UCSD-AML1 (cell line): ENCODE results near the gene TMC2.
"Not testable (repeated sequence)": the region's sequence is repeated elsewhere in the genome, so short reads cannot be mapped to it uniquely, and the experiment has no call there.

Experiments used
- DNase-seq: peaks from one replicate; lab custom pipeline; 2025; ENCODE audit not compliant: unreplicated experiment; lab: John Stamatoyannopoulos, UW

The TMC2 gene

DNA sequence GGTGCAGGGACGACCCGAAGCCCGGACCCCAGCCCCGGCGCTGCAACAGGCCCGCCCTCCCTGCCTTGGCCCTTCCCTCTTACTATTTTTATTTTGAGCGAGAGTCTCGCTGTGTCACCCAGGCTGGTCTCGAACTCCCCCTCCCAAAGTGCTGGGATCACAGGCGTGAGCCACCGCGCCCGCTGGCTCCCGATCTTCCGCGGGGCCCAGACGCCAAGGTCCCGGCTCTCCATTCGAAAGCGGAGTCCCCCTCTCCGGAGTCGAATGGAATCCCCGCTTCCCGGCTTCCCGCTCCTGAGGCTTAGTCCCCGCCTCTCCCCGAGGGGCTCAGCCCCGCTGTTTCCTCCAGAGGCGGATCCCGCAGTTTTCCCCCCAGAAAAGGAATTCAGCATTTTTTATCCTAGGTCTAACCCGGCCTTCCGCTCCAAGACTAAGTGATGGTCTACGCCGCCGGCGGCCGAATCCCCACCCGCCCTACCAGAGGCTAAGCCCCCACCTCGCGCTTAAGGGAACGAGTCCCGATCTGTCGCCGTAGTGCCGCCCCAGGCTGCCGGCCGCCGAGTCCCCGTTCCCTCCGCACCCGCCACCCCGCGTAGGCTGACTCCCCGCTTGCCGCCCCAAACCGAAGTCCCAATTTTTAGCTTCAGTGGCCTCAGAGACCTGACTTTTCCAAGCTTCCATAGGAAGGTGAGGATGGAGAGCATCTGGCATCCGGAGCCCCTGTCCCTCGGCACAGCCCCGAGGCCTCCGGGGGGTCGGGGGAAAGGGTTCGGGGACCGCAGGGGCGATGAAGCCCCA is 11.5 kb upstream of the TMC2 start:
- no peak for DNase-seq

DNA sequence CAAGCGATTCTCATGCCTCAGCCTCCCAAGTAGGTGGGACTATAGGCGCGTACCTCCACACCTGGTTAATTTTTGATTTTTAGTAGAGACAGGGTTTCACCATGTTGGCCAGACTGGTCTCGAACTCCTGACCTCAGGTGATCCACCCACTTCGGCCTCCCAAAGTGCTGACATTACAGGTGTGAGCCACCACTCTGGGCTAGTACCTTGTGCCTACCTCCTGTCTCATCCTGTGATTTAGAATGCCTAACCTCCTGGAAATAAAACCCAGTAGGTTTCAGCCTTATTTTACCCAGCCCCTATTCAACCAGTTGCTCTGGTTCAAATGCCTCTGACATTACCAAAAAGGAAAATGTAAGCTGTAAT is 10.2 kb upstream of the TMC2 start:
- DNase-seq: not testable (repeated sequence)

DNA sequence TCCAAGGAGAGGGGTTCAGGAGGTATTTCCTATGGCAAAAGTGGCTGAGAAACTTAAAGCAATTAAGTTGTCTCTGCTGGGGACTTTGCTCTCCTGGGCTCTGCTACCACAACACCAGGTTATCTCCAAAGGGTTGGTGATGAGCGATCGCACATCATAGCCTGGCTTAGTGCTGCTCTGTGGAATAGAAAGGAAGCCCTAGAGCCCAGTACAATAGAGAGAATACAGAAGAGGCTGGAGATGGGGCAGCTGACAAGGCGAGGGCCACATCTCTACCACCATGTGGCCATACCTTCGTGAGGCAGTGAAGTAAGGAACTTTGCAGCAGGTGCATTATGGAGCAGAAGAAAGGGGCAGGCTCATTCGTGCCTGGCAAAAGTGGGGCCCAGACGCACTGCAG is 8.6 kb upstream of the TMC2 start:
- DNase-seq: no peak

DNA sequence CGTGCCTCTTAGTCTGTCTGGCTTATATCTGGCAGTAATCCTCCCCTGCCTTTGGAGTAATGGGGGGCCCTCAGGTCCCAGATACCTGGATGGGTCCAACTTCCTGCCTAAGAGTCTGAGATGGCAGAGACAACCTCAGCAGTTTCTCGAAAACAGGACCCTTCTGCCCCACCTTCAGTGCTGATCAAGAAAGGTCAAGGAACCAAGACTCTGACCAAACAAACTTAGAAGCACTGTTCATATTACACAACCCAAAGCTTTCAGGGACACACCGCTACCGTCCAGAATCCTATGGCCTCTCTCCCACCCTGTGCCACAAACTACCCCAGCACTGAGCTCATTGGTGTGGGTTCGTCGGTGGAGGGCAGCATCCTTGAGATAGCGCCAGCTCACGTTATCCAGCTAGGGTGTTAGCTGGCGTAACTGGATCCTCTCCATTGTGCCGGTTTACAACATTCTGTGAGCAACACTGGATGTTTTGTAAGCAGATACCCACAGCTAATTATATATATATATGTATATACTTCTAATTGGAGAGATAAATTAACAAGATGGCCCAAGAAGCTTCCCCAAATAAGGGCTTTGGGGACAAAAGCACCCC is 7.6 kb upstream of the TMC2 start:
- no peak for DNase-seq

DNA sequence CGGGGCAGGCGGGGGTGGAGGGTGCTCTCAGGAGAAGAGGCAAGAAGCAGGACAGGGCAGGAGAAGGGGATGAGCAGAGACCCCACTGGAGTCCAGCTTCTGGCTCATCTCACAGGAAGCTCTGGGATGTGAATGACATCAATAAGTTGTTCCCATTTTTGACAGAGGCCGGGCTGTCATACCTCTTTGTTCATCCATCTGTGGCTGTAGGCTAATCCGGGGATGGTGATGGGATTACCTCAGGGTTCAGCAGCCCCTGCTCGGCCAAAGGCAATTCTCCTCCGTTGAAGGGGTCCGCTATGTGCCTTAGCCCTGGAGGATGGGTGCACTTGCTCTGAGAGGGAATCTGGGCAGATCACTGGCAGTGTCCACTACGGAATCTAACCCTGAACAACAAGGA is 3.3 kb upstream of the TMC2 start:
- no peak for DNase-seq

DNA sequence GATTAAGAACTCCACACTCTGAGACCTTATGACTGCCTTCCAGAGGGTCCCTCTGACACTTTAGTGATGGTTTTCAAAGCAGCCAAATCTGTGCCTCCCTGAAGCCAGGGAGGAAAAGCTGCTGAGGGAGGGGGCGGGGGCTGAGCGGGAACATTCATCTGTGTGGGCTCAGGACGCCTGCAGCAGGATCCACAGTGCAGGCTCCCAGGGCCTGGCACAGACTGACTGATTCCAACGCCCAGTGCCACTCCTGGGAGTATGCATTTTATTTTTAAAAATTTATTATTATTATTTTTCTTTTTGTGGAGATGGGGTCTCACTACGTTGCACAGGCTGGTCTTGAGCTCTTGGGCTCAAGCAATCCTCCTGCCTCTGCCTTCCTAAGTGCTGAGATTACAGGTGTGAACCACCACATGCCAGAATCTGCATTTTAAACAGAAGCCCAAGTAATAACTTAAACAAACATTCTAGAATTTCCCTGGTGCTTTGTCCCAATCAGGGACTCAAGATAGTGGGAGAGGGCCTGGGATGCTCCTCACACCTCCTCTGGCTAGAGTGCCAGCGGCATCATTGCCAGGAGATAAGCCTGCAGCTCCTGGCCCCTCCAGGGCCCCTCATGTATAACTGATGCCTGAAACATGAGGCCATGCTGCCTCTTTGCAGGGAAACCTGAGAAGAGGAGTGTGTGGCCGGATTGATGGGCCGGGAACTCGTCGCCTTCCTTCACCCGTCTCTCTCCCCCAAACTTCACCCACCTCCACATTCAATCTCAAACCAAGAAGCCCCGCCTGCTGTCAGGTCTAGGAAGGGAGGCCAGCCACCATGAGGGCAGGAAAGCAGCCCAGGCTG is 438 bp upstream of the TMC2 start:
- no peak for DNase-seq

DNA sequence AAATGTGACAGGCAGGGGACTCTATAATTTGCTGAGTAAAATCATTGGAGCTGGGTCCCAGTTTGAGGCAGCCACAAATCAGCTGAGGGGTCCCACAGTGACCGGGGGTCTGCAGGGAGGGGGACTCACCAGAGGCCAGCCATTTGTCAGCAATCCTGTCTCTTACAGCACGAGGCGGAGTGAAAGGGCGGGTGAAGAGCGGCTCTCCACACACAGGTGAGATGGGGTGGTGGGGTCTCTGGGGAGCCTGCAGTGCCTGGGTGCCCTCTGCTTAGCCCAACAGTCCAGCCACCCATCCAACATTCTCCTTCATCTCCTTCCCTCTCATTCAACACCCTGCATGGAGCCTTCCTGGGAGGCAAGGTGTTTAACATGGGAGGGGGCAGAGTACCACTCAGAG is 728 bp downstream of the TMC2 start:
- DNase-seq: no peak

DNA sequence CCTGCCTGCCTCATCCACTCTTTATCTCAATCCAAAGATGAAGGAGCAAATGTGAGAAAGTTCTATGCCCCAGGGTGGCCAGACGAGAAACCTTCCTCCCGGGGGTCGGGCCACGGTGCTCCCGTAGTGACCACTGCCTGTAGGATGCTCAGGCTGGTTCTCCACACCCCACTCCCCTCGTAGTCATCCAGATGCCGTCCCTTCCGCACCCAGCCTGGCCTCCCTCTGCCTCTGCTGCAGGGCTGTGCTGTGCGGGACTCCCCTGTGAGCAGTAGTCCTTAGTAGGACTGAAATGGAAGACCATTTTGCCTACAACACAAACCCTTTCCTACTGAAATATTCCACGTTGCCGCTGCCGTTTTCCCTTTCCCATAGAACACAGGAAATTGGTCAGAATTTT is 2.0 kb downstream of the TMC2 start:
- no peak for DNase-seq

DNA sequence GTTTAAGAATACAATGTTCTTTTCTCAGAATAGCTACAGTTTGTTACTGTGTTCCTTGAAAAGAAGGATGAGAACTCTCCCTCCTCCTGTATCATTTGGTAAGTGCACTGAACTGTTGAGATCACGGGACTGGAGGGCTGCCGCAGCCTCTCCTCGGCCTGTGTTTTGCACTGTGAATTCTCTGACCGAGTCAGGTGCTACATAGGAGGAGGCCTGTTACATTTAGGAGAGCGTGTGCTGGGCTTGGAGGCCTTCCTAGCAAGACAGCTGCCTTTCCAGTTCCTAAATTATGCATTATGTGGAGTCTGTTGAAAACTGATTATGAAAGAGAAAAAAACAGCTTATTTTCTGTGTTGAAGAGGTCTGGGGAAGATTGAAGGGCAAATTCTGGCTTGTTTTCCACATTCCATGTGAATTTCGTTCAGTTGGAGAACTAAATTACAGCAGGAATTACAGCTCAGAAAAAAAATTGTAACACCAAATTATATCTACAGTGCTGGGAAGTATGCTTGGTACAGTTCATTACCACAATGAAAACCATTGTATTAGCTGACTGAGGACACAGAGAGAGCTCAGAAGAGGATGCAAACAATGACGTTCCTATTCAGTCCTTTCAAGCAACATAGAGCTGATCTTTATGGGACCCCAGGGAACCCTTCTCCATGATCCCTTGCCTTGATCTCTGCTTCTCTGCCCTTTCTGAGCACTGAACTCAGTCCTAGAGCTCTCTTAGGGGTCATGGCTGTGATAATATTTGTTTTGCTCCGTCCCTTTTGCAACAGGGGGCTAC is 2.8 kb downstream of the TMC2 start:
- no peak for DNase-seq

DNA sequence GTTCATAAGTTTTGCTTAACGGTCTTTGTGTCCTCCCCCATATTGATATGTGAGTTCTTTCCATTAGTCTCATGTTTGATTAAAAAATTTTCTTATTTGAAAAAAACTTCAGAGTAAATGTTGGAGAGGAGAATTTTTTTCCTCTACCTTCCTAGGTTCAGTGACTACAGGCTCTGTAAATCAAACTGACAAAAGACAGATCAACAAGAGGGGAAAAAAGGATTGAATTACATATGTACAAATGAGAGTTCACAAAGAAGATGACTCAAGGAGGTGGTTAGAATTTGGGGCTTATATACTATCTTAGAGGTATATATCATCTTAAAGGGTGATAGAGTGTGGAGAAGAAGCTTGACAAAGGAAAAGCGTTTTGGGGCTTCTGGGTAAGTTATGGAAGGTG is 5.6 kb downstream of the TMC2 start:
- DNase-seq: no peak

DNA sequence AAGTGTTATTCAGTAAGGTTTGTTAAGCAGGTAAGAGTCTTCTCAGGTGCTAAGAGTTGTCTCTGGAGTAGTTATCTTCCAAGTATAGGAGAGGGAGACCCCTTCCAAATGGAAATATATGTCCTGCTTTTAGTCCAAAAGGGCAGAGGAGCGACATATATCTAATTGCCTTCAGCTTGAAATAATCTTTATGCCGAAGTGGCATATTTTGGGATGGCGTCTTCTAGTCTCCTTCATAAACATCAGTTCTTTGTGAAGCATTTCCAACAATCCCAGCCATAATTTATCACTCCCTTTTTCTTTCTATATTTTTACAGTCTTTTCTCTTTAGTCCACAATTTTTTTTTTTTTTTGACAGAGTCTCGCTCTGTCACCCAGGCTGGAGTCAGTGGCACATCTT is 6.0 kb downstream of the TMC2 start:
- DNase-seq: no peak

DNA sequence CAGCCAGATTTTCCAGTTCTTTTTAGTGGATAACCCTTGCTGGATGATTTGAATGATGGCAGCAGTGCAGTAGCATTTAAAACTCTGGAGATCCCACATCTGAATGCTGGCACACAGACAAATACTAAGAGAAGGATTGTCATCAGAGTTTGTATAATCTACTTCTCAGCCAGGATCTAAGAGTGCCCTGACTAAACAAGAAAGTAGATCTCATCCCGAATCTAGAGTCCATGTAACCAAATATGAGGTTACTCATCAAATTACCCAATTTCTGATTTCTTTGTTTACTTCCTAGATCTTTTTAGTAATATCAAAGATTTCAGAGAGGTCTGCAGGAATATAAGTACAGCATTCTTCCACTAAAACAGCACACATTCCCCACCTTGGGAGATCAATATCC is 7.8 kb downstream of the TMC2 start:
- no peak for DNase-seq

DNA sequence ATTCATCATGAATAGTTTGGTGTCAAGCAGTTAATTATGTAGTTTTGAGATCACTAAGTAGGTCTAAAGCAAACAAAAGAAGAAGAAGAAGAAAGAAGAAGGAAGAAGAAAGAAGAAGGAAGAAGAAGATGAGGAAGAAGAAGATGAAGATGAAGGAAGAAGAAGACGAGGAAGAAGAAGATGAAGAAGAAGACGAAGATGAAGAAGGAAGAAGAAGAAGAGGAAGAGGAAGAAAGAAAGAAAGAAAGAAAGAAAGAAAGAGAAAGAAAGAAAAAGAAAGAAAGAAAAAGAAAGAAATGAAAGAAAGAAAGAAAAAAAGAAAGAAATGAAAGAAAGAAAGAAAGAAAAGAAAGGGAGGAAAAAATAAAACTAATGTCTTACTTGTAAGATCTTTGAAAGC is 9.2 kb downstream of the TMC2 start:
- no peak for DNase-seq

DNA sequence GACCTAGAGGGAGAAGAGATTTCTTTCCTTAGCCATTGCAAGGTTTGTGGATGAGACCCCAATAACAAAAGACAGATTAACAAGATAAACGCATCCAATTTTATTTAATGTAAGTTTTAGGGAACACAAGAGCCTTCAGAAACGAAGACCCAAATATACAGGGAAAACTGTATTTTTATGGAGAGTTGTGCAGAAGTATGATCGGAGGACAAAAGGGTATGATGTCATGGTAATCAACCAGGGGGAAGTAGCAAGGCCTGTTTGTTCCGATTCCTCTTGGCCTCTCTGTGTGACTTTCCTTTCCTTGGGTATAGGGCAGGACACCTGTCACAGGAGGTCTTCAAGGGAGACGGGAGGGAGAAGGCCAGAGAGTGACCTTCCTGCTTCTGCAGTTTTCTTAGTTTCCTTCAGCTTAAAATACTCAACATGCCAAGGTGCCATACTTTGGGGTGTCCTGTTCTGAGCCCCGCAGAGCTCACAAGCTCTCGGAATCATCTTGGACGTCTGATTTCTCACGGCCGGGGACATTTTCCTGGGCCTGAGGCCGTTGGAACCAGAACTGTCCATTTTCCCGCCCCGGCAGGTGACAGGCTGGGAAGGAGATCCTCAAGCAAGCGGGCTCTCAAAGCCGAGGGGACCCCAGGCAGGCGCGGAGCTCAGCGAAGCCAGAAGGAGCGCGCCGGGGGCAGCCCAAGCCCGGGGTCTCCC is 21.7 kb downstream of the TMC2 start:
- DNase-seq: no peak

DNA sequence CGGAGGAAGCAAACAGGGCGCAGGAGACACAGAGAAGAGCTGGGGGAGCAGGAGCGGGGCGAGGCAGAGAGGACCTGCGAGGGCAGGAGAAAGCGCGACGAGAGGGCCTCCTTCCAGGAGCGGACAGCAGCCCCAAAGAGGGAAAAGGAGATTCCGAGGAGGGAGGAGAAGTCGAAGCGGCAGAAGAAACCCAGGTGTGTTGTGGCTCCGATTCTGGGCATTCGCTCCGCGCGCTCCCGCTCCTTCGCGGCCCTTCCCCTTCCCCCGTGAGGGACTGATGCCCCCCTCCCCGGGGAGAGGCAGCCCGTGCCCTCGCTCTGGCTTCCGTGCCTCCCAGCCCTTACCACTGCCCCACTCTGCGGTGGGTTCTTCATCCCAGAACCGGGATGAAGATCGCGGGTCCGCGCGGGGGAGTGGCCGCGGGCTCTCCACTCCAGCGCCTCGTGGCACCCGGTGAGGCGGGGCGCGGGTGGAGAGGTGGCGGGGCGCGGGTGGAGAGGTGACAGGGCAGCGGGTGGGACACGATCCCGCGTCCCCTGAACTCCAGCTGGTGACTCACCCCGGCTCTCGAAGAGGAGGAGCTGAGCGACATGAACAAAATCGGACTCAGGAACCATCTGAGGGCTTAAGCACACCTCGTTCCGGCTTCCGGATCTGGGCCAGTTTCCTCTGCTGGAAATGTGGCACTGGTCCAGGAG is 22.4 kb downstream of the TMC2 start:
- DNase-seq: no peak

DNA sequence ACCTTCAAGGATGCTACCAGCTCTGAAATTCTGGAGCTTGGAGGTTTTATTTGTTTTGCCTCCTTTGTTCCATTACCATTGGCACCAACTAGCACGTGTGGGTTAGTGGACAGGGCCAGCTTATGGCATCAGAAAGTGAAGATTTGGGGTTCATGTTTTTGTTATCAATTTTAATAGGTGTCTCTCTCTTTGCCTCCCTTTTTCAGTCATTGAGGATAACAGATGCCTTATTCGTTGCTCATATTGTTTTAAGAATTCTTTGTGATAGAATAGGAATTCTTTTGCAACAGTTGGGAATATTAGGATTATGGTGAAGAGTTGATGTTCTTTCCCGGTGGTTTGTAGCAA is 22.9 kb downstream of the TMC2 start:
- no peak for DNase-seq

DNA sequence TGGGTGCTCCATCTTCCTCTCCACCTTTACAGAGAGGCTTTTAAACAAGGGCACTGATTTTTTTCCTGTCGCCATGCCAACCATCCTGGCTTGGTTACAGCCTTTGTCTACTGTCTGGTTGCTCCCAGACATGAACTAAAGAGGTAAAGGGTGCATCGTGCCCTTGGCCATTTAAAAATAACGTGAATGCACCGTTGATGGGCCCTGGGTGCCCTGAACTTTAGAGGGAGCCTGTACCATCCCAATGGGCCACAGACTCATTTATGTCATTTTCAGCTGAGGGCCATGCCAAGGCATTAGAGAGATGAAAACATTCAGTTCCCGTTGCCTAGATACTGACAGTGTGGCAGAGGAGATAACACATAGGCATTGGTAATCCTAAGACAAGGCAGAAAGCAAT is 23.3 kb downstream of the TMC2 start:
- DNase-seq: no peak

DNA sequence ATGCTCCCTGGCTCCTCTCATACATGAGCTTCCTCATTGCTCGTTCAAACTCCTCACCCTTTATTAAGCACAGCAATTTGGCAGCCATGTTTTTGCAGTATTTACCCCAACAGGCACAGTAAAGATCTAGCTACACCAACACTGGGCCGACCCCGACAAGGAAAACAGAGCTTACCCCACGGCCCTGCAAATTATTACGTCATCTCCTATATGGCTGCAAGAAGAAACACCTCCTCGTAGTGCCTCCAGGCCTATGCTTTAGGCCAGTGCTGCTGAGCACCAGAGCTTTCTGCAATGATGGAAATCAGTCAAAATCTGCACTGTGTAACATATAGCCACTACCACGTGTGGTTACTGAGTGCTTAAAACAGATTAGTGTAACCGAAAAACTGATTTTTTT is 26.7 kb downstream of the TMC2 start:
- DNase-seq: no peak

DNA sequence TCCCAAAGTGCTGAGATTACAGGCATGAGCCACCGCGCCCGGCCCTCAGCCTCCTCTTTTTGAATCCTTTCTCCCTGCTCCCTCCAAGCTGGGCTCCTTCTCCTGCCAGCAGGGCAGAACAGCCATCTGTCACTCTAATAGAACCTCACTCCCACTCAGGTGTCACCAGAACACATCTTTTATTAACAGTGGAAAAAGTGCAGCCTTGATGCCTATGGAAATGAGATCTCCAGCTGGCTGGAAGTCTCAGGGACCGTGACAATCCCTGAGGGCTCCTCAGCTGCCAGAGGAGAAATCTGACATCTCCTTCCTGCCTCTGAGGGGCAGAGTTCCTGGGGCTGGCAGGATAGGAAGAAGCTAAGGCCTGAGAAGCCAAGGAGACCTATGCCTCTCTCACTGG is 28.0 kb downstream of the TMC2 start:
- no peak for DNase-seq

DNA sequence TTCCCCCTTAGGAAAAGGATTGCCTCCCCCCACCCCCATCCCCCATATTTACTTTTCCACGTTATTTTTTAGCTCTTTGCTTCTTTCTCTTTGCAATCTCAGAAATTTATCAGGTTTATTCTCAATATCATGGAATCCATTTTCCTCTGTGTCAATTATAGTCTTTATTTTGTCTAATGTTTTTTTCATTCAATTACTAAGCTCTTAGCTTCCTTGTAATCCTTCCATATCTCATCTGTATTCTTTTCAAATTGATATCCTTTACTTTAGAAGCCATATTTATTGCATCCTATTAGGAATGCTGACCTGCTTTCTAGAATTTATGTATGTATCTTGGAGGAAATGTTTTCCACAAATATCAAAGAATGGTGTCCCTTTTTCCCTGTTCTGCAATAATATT is 39.3 kb downstream of the TMC2 start:
- DNase-seq: no peak
